Mesenchymal stem cell (in vitro differentiated cells and primary cell): Measurements from ENCODE around the gene CDC42BPA.
A peak's percentile ranks its signal among the peaks of the same experiment; 100 is the strongest.
"Not testable (repeated sequence)": the region's sequence is repeated elsewhere in the genome, so short reads cannot be mapped to it uniquely, and the experiment has no call there.

Experiments used
- DNase-seq: peaks from one replicate; pipeline ENCODE4 v3.0.0-alpha.2; 2013
- H2AFZ ChIP-seq: one replicate; pipeline ENCODE4 v1.6.1; 2013; ENCODE audit warnings: low read depth, mild to moderate bottlenecking, control low read depth, inconsistent platforms, low read length, moderate library complexity
- H2AK5ac ChIP-seq: 2 replicates; pipeline ENCODE4 v1.6.1; 2013; ENCODE audit warnings: low read length, moderate library complexity, mild to moderate bottlenecking, inconsistent platforms; ENCODE audit not compliant: severe bottlenecking
- H2BK120ac ChIP-seq: one replicate; pipeline ENCODE4 v1.6.1; 2013; ENCODE audit warnings: low read depth, mild to moderate bottlenecking, inconsistent platforms, low read length, moderate library complexity
- H2BK12ac ChIP-seq, 2 experiments: one replicate each; pipeline ENCODE4 v1.6.1; 2013; ENCODE audit warnings: inconsistent platforms in 2 of 2, low read length in 2 of 2, mild to moderate bottlenecking in 2 of 2, moderate library complexity in 2 of 2, control low read depth in 1 of 2
- H2BK15ac ChIP-seq: one replicate; pipeline ENCODE4 v1.6.1; 2013; ENCODE audit warnings: mild to moderate bottlenecking, low read depth, inconsistent platforms; ENCODE audit not compliant: poor library complexity, severe bottlenecking
- H2BK5ac ChIP-seq: 2 replicates; pipeline ENCODE4 v1.6.1; 2013; ENCODE audit warnings: low read depth, mild to moderate bottlenecking, low read length, control low read depth, inconsistent platforms; ENCODE audit not compliant: poor library complexity, severe bottlenecking
- H3K14ac ChIP-seq, 2 experiments: one replicate each; pipeline ENCODE4 v1.6.1; 2013; ENCODE audit warnings: inconsistent platforms in 2 of 2, low read length in 2 of 2, control low read depth in 1 of 2, mild to moderate bottlenecking in 1 of 2, moderate library complexity in 1 of 2
- H3K18ac ChIP-seq, 2 experiments: one replicate each; pipeline ENCODE4 v1.6.1; 2013; ENCODE audit warnings: inconsistent platforms in 2 of 2, low read length in 2 of 2, control low read depth in 1 of 2, low read depth in 1 of 2, mild to moderate bottlenecking in 1 of 2
- H3K23ac ChIP-seq, 2 experiments: one replicate each; pipeline ENCODE4 v1.6.1; 2013; ENCODE audit warnings: inconsistent platforms in 2 of 2, low read length in 2 of 2, mild to moderate bottlenecking in 2 of 2, moderate library complexity in 2 of 2, control low read depth in 1 of 2
- H3K27ac ChIP-seq: 2 replicates; pipeline ENCODE4 v1.5.1; 2013; ENCODE audit warnings: mild to moderate bottlenecking, moderate library complexity, low read length, control low read depth, inconsistent platforms; ENCODE audit not compliant: poor library complexity, severe bottlenecking
- H3K27me3 ChIP-seq, 2 experiments: 2 replicates each; pipeline versions ENCODE4 v1.6.1 to v1.7.0; 2013; ENCODE audit warnings: low read length in 2 of 2, mild to moderate bottlenecking in 2 of 2, moderate library complexity in 2 of 2, control low read depth in 1 of 2, inconsistent platforms in 1 of 2; ENCODE audit not compliant: control insufficient read depth in 1 of 2, insufficient read depth in 1 of 2
- H3K36me3 ChIP-seq, 2 experiments: 2 replicates each; pipeline versions ENCODE4 v1.6.1 to v1.7.0; 2013; ENCODE audit warnings: low read length in 2 of 2, control low read depth in 1 of 2, inconsistent platforms in 1 of 2, low read depth in 1 of 2, mild to moderate bottlenecking in 1 of 2; ENCODE audit not compliant: insufficient read depth in 2 of 2, control insufficient read depth in 1 of 2
- H3K4ac ChIP-seq, 2 experiments: one replicate each; pipeline ENCODE4 v1.6.1; 2013; ENCODE audit warnings: inconsistent platforms in 2 of 2, low read length in 2 of 2, mild to moderate bottlenecking in 2 of 2, moderate library complexity in 2 of 2, control low read depth in 1 of 2, low read depth in 1 of 2
- H3K4me1 ChIP-seq: 2 replicates; pipeline ENCODE4 v1.6.1; 2013; ENCODE audit warnings: low read depth, low read length, control low read depth; ENCODE audit not compliant: control insufficient read depth, insufficient read depth
- H3K4me2 ChIP-seq: 2 replicates; pipeline ENCODE4 v1.6.1; 2013; ENCODE audit warnings: low read length, mild to moderate bottlenecking, inconsistent platforms; ENCODE audit not compliant: poor library complexity, severe bottlenecking
- H3K4me3 ChIP-seq, 2 experiments: 2 replicates each; pipeline versions ENCODE4 v1.5.1 to v1.7.0; 2013; ENCODE audit warnings: low read length in 2 of 2, mild to moderate bottlenecking in 2 of 2, control low read depth in 1 of 2, low read depth in 1 of 2; ENCODE audit not compliant: insufficient read depth in 1 of 2
- H3K79me1 ChIP-seq: replicated peaks from 2 replicates; pipeline ENCODE4 v1.6.1; 2013; ENCODE audit warnings: mild to moderate bottlenecking, control low read depth, low read length, inconsistent platforms; ENCODE audit not compliant: poor library complexity, severe bottlenecking
- H3K9ac ChIP-seq: 2 replicates; pipeline ENCODE4 v1.7.0; 2013; ENCODE audit warnings: mild to moderate bottlenecking, low read length, moderate library complexity
- H3K9me3 ChIP-seq: 2 replicates; pipeline ENCODE4 v1.7.0; 2013; ENCODE audit warnings: mild to moderate bottlenecking, low read length; ENCODE audit not compliant: control insufficient read depth
- H4K8ac ChIP-seq: one replicate; pipeline ENCODE4 v1.6.1; 2013; ENCODE audit warnings: inconsistent platforms, mild to moderate bottlenecking, low read length, moderate library complexity
- H4K91ac ChIP-seq: one replicate; pipeline ENCODE4 v1.6.1; 2013; ENCODE audit warnings: mild to moderate bottlenecking, low read length, inconsistent platforms
- WGBS: methylation state at CpG from one replicate; pipeline ENCODE4 v1.1.7; 2013; ENCODE audit warnings: mixed read lengths; 5-methylcytosine and 5-hydroxymethylcytosine counted together

The CDC42BPA gene

GRCh38 chr1:227132695-227133094 lies 185.6 kb downstream of the CDC42BPA start:
- H4K91ac ChIP-seq, H3K79me1 ChIP-seq, H2AK5ac ChIP-seq, H3K14ac ChIP-seq, H3K4ac ChIP-seq, H2BK12ac ChIP-seq, H3K4me3 ChIP-seq, H2BK120ac ChIP-seq, H3K4me1 ChIP-seq, H3K27ac ChIP-seq, H4K8ac ChIP-seq, H2AFZ ChIP-seq, DNase-seq, H3K4me2 ChIP-seq, H3K27me3 ChIP-seq, H3K9ac ChIP-seq, H3K18ac ChIP-seq, H2BK15ac ChIP-seq, H3K23ac ChIP-seq, H3K9me3 ChIP-seq, H2BK5ac ChIP-seq: not testable (repeated sequence)
- 99% methylated on average over 14 of the region's 32 CpGs for WGBS
- peaks cover 0 to 31% of the 10 kb centered on the region in 2 experiments for H3K36me3 ChIP-seq

GRCh38 chr1:227131193-227131592 lies 187.1 kb downstream of the CDC42BPA start:
- Histone ChIP-seq H2AFZ (no peak overlapping the region), H3K4me3 (no peak overlapping the region), H4K8ac (no peak overlapping the region), H2AK5ac (no peak overlapping the region), H3K9me3 (no peaks in the 10 kb centered on the region), H4K91ac (no peak overlapping the region), H3K9ac (no peak overlapping the region), H3K4me1 (no peaks in the 10 kb centered on the region), H3K27me3 (no peaks in the 10 kb centered on the region), H3K18ac (no peak overlapping the region), H3K36me3 (peaks cover under 1 to 27% of the 10 kb centered on the region in 2 experiments), H2BK5ac (no peak overlapping the region), H3K4ac (no peak overlapping the region), H3K79me1 (peaks cover 6% of the 10 kb centered on the region), H2BK15ac (no peak overlapping the region), H3K4me2 (no peak overlapping the region), H3K27ac (no peak overlapping the region), H3K23ac (no peak overlapping the region), H3K14ac (no peak overlapping the region), H2BK12ac (no peak overlapping the region), H2BK120ac (no peak overlapping the region)
- WGBS = 97% methylated on average over 3 of the region's 3 CpGs
- DNase-seq = peak; percentile 53

- Histone ChIP-seq H3K4me2 (no peak overlapping the region), H3K27ac (no peak overlapping the region), H3K14ac (no peak overlapping the region), H3K4ac (no peak overlapping the region), H3K9me3 (no peaks in the 10 kb centered on the region), H3K79me1 (peaks cover 16% of the 10 kb centered on the region), H2BK120ac (no peak overlapping the region), H3K9ac (no peak overlapping the region), H4K91ac (no peak overlapping the region), H3K23ac (no peak overlapping the region), H3K18ac (no peak overlapping the region), H2BK12ac (no peak overlapping the region), H2AK5ac (no peak overlapping the region), H3K4me1 (no peaks in the 10 kb centered on the region), H4K8ac (no peak overlapping the region), H3K4me3 (no peak overlapping the region), H3K27me3 (no peaks in the 10 kb centered on the region), H2AFZ (no peak overlapping the region), H3K36me3 (peaks cover 5 to 30% of the 10 kb centered on the region in 2 experiments), H2BK15ac (no peak overlapping the region), H2BK5ac (no peak overlapping the region)
- no peak for DNase-seq
- 96% methylated on average over 3 of the region's 3 CpGs for WGBS
These were observed 190.4 kb downstream of the CDC42BPA start for GRCh38 chr1:227127891-227128290.

- Histone ChIP-seq H3K4ac (no peak overlapping the region), H3K18ac (no peak overlapping the region), H3K4me1 (no peaks in the 10 kb centered on the region), H2BK5ac (no peak overlapping the region), H2BK12ac (no peak overlapping the region), H2BK15ac (no peak overlapping the region), H3K4me3 (no peak overlapping the region), H4K91ac (no peak overlapping the region), H3K9ac (no peak overlapping the region), H2AK5ac (no peak overlapping the region), H3K9me3 (no peaks in the 10 kb centered on the region), H4K8ac (no peak overlapping the region), H3K23ac (no peak overlapping the region), H3K36me3 (peaks cover 5 to 26% of the 10 kb centered on the region in 2 experiments), H3K14ac (no peak overlapping the region), H2BK120ac (no peak overlapping the region), H3K4me2 (no peak overlapping the region), H2AFZ (no peak overlapping the region), H3K27ac (no peak overlapping the region), H3K27me3 (no peaks in the 10 kb centered on the region), H3K79me1 (peaks cover 16% of the 10 kb centered on the region)
- DNase-seq = no peak
- 68% methylated on average over 2 of the region's 3 CpGs for WGBS
These were observed 192.3 kb downstream of the CDC42BPA start for GRCh38 chr1:227125929-227126545.
